WERI-Rb-1 (cell line): Measurements from ENCODE around the gene CLSTN3.
A peak's percentile ranks its signal among the peaks of the same experiment; 100 is the strongest.

Experiments
- DNase-seq: peaks from one replicate; pipeline ENCODE4 v3.0.0-alpha.2; 2020
- H3K27ac ChIP-seq: fragments of 250-450 bp; sonication (Bioruptor Pico); 2 replicates; pipeline ENCODE4 v1.5.1; 2020; ENCODE audit warnings: mild to moderate bottlenecking, moderate library complexity
- H3K27me3 ChIP-seq: fragments of 250-450 bp; sonication (Bioruptor Pico); 2 replicates; pipeline ENCODE4 v1.5.1; 2021; ENCODE audit warnings: mild to moderate bottlenecking, low read depth, moderate library complexity; ENCODE audit not compliant: insufficient read depth, severe bottlenecking
- H3K36me3 ChIP-seq: fragments of 250-450 bp; sonication (Bioruptor Pico); 2 replicates; pipeline ENCODE4 v1.5.1; 2020; ENCODE audit warnings: mild to moderate bottlenecking, moderate library complexity
- H3K4me3 ChIP-seq: 2 replicates; pipeline ENCODE4 v1.5.1; 2011; ENCODE audit warnings: low read depth, mild to moderate bottlenecking, control low read depth, low read length
- H3K9me3 ChIP-seq: fragments of 250-450 bp; sonication (Bioruptor Pico); 2 replicates; pipeline ENCODE4 v1.5.1; 2021; ENCODE audit warnings: mild to moderate bottlenecking, moderate library complexity; ENCODE audit not compliant: severe bottlenecking
- TF ChIP-seq, protein P1 (sequence below): IDR thresholded peaks from 2 replicates; pipeline ENCODE4 v1.5.1; 2011; ENCODE audit warnings: low read depth, mild to moderate bottlenecking, control low read depth, inconsistent platforms, low read length

CLSTN3 gene

DNA sequence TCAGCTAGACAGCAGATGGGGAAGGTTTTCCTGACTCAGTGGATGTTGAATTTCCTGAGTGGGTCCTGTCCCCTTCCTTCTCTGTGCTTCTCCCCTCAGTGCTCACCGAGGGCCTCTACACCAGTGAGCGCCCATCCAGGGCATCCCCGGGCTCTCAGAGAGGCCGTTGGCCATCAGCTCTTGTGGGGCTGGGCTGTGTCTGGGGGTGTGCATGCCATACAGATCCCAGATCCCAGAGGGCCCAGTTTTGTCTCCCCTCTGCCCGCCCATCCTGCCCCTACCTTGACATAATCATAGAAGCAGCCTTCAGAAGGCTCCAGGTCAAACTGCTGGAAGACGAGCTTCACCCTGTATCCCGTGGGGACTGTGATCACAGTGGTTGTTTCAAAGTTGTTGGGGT lies 39.0 kb upstream of the CLSTN3 start:
- no peak for DNase-seq
- Histone ChIP-seq H3K9me3 (no peaks in the 10 kb centered on the region), H3K27me3 (no peaks in the 10 kb centered on the region), H3K4me3 (no peak overlapping the region), H3K36me3 (no peaks in the 10 kb centered on the region), H3K27ac (no peak overlapping the region)
- TF ChIP-seq, protein P1, sequence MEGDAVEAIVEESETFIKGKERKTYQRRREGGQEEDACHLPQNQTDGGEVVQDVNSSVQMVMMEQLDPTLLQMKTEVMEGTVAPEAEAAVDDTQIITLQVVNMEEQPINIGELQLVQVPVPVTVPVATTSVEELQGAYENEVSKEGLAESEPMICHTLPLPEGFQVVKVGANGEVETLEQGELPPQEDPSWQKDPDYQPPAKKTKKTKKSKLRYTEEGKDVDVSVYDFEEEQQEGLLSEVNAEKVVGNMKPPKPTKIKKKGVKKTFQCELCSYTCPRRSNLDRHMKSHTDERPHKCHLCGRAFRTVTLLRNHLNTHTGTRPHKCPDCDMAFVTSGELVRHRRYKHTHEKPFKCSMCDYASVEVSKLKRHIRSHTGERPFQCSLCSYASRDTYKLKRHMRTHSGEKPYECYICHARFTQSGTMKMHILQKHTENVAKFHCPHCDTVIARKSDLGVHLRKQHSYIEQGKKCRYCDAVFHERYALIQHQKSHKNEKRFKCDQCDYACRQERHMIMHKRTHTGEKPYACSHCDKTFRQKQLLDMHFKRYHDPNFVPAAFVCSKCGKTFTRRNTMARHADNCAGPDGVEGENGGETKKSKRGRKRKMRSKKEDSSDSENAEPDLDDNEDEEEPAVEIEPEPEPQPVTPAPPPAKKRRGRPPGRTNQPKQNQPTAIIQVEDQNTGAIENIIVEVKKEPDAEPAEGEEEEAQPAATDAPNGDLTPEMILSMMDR, result no peak

DNA sequence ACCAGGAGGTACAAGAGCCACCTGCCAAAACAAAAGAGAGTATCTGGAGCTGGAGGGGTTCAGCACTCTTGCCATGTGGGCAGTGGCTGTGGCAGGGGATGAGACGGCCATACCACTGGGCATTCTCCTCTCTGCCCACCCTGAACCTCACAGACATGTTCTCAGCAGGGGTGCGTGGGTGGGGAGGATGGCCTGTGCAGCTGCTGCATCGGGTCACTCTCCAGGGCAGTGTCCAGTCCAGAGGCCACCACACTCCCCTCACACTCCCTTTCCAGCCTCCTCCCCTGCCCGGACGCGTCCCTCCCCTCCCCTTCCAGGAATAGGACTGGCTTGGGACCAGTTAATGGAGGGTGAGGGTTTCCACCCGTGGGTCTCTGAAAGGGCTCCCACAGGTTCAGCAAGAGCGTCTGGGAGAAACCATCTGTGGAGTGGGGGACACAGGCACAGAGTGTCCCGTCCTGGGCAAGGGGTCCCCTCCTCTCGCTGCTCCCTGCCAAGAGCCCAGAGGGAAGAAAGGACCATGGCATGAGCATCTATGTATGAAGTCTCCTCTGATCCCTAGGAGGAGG lies 38.4 kb upstream of the CLSTN3 start:
- Histone ChIP-seq H3K9me3 (no peaks in the 10 kb centered on the region), H3K27me3 (no peaks in the 10 kb centered on the region), H3K36me3 (no peaks in the 10 kb centered on the region), H3K27ac (no peak overlapping the region), H3K4me3 (no peak overlapping the region)
- DNase-seq, result no peak
- TF ChIP-seq, protein P1, result no peak

DNA sequence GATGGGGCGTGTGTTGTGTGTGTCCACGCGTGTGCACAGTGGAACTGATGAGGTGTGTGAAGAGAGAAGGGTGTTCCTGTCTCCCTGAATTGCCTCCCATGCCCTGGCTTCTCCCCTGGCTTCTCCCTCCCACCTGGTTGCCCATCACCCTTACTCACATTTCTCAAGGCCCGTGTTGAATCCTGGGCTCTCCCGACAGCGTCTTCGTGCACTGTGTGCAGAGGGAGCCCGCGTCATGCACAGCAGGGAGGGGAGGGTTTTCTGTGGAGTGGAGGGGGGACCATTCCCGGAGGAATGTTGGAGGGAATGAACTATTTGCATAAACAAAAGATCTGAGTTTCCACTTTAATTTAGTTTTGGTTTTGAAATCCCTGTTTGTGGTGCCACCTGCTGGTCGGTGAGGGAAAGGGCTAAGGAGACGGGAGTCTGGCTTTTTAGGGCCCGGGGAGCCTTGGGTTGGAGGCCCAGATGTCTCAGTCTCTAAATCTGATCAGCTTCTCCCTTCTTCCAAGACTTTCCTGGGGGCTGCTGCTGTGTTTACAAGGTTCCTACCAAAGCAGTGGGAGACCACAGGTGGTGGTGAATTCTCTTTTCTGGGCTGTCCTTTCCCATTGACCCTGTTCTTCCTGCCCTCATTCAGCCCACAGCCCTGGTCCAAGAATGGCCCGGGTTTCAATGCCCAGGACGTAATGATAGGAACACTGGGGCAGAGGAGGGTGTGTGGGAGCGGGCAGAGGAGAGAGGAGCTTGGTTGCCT lies 37.8 kb upstream of the CLSTN3 start, which contains the start of gene C1R:
Gene C1R (minus strand): TSS at position 217 of the 757 bp plus-strand sequence. CDS start 57 bp downstream, at position 160.
- TF ChIP-seq, protein P1, result peak; percentile 77
- H3K27me3 ChIP-seq, result no peaks in the 10 kb centered on the region
- H3K27ac ChIP-seq, result no peak within 1 kb of the TSS
- H3K9me3 ChIP-seq, result no peaks in the 10 kb centered on the region
- H3K4me3 ChIP-seq, result peak within 1 kb of the TSS; percentile 7
- no peaks in the 10 kb centered on the region for H3K36me3 ChIP-seq
- peak; percentile 62 for DNase-seq

DNA sequence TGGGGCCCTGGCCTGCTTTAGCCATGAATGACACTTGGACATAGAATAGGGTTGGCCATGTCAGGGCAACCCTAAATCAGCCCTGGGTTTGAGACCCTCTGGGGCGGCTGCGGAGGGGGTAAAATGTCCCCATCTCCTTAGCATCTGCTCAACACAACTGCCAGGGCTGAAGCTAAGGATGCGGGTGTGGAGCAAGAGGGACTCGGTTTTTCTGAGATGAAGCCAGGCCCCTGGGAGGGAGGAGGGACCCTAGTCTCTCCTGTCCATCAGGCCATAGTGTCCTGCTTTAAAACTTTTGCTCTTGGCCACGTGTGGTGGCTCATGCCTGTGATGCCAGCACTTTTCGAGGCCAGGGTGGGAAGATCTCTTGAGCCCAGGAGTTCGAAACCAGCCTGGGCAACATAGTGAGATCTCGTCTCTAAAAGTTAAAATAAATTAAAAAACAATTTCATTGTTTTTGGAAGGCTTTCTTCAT lies 37.1 kb upstream of the CLSTN3 start:
- H3K36me3 ChIP-seq, result no peaks in the 10 kb centered on the region
- H3K9me3 ChIP-seq, result no peaks in the 10 kb centered on the region
- H3K27me3 ChIP-seq, result no peaks in the 10 kb centered on the region
- no peak overlapping the region for H3K27ac ChIP-seq
- DNase-seq, result no peak
- no peak overlapping the region for H3K4me3 ChIP-seq
- TF ChIP-seq, protein P1, result no peak

DNA sequence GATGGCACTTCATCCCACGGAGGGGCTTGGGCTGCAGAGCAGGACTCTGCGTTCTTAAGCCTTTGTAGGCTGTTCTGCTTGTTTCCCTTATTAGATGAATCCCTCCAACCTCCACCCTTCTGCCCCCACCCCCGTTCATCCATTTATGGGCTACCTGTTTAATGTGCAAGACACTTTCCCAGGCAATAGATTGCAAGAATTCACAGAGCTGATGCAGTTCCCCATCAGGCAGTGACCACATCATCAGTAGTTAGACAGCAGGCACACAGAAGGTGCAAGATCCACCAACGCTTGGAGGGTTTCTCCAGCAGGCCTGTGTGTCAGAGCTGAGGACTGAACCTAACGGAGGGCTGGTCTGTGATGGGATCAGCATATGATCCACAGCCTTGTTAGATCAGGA lies 36.7 kb upstream of the CLSTN3 start:
- Histone ChIP-seq H3K27ac (no peak overlapping the region), H3K4me3 (no peak overlapping the region), H3K36me3 (no peaks in the 10 kb centered on the region), H3K9me3 (no peaks in the 10 kb centered on the region), H3K27me3 (no peaks in the 10 kb centered on the region)
- TF ChIP-seq, protein P1, result no peak
- DNase-seq, result no peak

DNA sequence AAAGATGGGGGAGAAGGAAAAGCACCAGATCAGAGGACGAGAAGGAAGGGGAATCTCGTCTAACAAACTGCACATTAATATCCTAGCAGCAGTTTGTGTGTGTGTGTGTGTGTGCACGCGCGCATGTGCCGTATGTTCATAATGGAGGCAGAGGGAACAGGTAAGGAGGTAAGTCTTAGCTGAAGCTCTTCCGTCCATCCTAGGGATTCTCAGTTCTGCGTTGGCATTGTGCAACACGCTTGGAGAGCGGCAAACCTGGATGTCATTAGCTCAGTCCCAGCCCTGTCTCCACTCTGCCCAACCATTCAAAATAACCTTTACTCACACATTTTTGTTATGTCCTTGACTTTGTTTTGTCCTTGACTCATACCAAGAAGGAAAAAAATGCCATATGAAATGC lies 36.3 kb upstream of the CLSTN3 start:
- no peaks in the 10 kb centered on the region for H3K27me3 ChIP-seq
- no peak overlapping the region for H3K27ac ChIP-seq
- H3K36me3 ChIP-seq, result no peaks in the 10 kb centered on the region
- H3K4me3 ChIP-seq, result no peak overlapping the region
- TF ChIP-seq, protein P1, result no peak
- no peaks in the 10 kb centered on the region for H3K9me3 ChIP-seq
- no peak for DNase-seq
